GM12878 (cell line): ENCODE data around the gene IVL. TPM values are rescaled to one million over a fixed set of nuclear protein-coding genes. Genes with fewer than 3 reads are reported as not detected.

Source experiments
- ATAC-seq: fragments of 200-7000 bp; cut with Tn5 transposase; 3 replicates; pipeline ENCODE4 v1.9.1; 2020; ENCODE audit warnings: mild to moderate bottlenecking, moderate library complexity
- BruUV-seq: library from RNA; stranded (reverse); fragments of 400-500 nt; replicated peaks from 2 replicates; lab custom pipeline; 2021; lab: Mats Ljungman, UMichigan
- CTCF ChIA-PET: fragments of 300-600 bp; sonication (Branson Sonifier 250); formaldehyde crosslinking; extraction: SDS; loops from one replicate; lab custom pipeline; 2021; ENCODE audit warnings: inconsistent platforms; lab: Yijun Ruan, JAX
- POLR2A ChIA-PET: fragments of 350-600 bp; formaldehyde crosslinking; extraction: SDS; loops from one replicate; lab custom pipeline; 2021; ENCODE audit warnings: inconsistent platforms; lab: Charles Lee
- RAD21 ChIA-PET: fragments of 300-600 bp; sonication (Branson Sonifier 250); formaldehyde crosslinking; loops from one replicate; lab custom pipeline; 2023; ENCODE audit warnings: antibody characterized with exemption; ENCODE audit not compliant: unreplicated experiment; lab: Charles Lee
- SMC1A ChIA-PET: fragments of 300-600 bp; sonication (Branson Sonifier 250); formaldehyde crosslinking; loops from one replicate; lab custom pipeline; 2023; ENCODE audit not compliant: unreplicated experiment, uncharacterized antibody; lab: Charles Lee
- DNase-seq: peaks from one replicate; pipeline ENCODE4 v3.0.0-alpha.2; 2011; ENCODE audit warnings: low read depth, low spot score
- FAIRE-seq: peaks from 3 replicates; lab custom pipeline; 2011; peaks lifted over from hg19 to GRCh38; lab: Jason Lieb, UNC
- H2AFZ ChIP-seq: 2 replicates; pipeline ENCODE4 v1.6.0; 2011; ENCODE audit warnings: low read depth, low read length, control low read depth; ENCODE audit not compliant: control insufficient read depth
- H3K27ac ChIP-seq: 2 replicates; pipeline ENCODE4 v1.5.1; 2011; ENCODE audit warnings: control low read depth; ENCODE audit not compliant: control insufficient read depth, insufficient read depth
- H3K27me3 ChIP-seq, 2 experiments: replicated peaks in 1 of 2; 2 replicates each; pipeline versions ENCODE4 v1.6.0 to v1.6.1; 2011; ENCODE audit warnings: low read length in 1 of 2; ENCODE audit not compliant: control insufficient read depth in 2 of 2, insufficient read depth in 2 of 2
- H3K36me3 ChIP-seq, 2 experiments: 2 replicates each; pipeline ENCODE4 v1.5.1; 2011; ENCODE audit warnings: low read length in 1 of 2; ENCODE audit not compliant: control insufficient read depth in 2 of 2, insufficient read depth in 2 of 2
- H3K4me1 ChIP-seq: 2 replicates; pipeline ENCODE4 v1.6.1; 2011; ENCODE audit warnings: mild to moderate bottlenecking, low read length, moderate library complexity, mixed read lengths; ENCODE audit not compliant: control insufficient read depth, insufficient read depth
- H3K4me2 ChIP-seq: 2 replicates; pipeline ENCODE4 v1.6.0; 2011; ENCODE audit warnings: control low read depth; ENCODE audit not compliant: control insufficient read depth, insufficient read depth
- H3K4me3 ChIP-seq: fragments of 200-600 bp; sonication (generic); 2 replicates; pipeline ENCODE4 v1.5.1; 2016
- H3K79me2 ChIP-seq: 2 replicates; pipeline ENCODE4 v1.6.0; 2011; ENCODE audit warnings: low read length; ENCODE audit not compliant: control insufficient read depth, insufficient read depth
- H3K9ac ChIP-seq: 2 replicates; pipeline ENCODE4 v1.8.0; 2011; ENCODE audit warnings: low read length, control low read depth, mixed read lengths; ENCODE audit not compliant: control insufficient read depth, insufficient read depth
- H3K9me3 ChIP-seq: replicated peaks from 3 replicates; pipeline ENCODE4 v1.5.1; 2011; ENCODE audit warnings: mild to moderate bottlenecking, low read length; ENCODE audit not compliant: control insufficient read depth, insufficient read depth
- H4K20me1 ChIP-seq: 2 replicates; pipeline ENCODE4 v1.6.0; 2011; ENCODE audit not compliant: control insufficient read depth, insufficient read depth
- CBFB ChIP-seq: IDR thresholded peaks from 2 replicates; pipeline ENCODE4 v1.6.1; 2016; ENCODE audit warnings: antibody characterized with exemption, low read depth
- EGR1 ChIP-seq, 2 experiments: IDR thresholded peaks; 1 replicate in 1 of 2; 2 replicates in 1 of 2; pipeline ENCODE4 v1.6.1; 2011 to 2012; ENCODE audit warnings: low read depth in 2 of 2, low read length in 2 of 2, borderline replicate concordance in 1 of 2, mild to moderate bottlenecking in 1 of 2, moderate library complexity in 1 of 2
- LARP7 ChIP-seq: fragments of 450-650 bp; IDR thresholded peaks from 2 replicates; pipeline ENCODE4 v1.6.1; 2017; ENCODE audit warnings: mild to moderate bottlenecking
- NFYB ChIP-seq: IDR thresholded peaks from 2 replicates; pipeline ENCODE4 v1.6.1; 2011; ENCODE audit warnings: low read depth, mild to moderate bottlenecking, low read length, improper control_type of control experiment, moderate library complexity; ENCODE audit not compliant: insufficient read depth
- PML ChIP-seq: IDR thresholded peaks from 2 replicates; pipeline ENCODE4 v1.6.1; 2012; ENCODE audit warnings: low read length, inconsistent platforms
- RAD21 ChIP-seq: IDR thresholded peaks from 2 replicates; pipeline ENCODE4 v1.6.1; 2011; ENCODE audit warnings: mild to moderate bottlenecking, low read depth, low read length, moderate library complexity; ENCODE audit not compliant: insufficient read depth
- RAD51 ChIP-seq: fragments of 450-650 bp; IDR thresholded peaks from 2 replicates; pipeline ENCODE4 v1.6.1; 2016; ENCODE audit warnings: moderate library complexity, mild to moderate bottlenecking, inconsistent platforms
- RUNX3 ChIP-seq: IDR thresholded peaks from 2 replicates; pipeline ENCODE4 v1.6.1; 2012; ENCODE audit warnings: low read length, inconsistent platforms
- SMC3 ChIP-seq: IDR thresholded peaks from 2 replicates; pipeline ENCODE4 v1.6.1; 2011; ENCODE audit warnings: low read length, improper control_type of control experiment, borderline replicate concordance
- YY1 ChIP-seq: IDR thresholded peaks from 2 replicates; pipeline ENCODE4 v1.6.1; 2011; ENCODE audit warnings: low read depth, mild to moderate bottlenecking, low read length
- WGBS: methylation state at CpG from one replicate; pipeline ENCODE4 v1.1.6; 2016; ENCODE audit warnings: low lambda C conversion rate; ENCODE audit not compliant: insufficient replicate concordance, insufficient coverage; ENCODE audit errors: missing lambda C conversion rate; 5-methylcytosine and 5-hydroxymethylcytosine counted together
- in situ Hi-C: fragments of 300-500 bp; cut with MboI; formaldehyde crosslinking; loops from 9 replicates; pipeline ENCODE4 v1.14.3; 2018; ENCODE audit warnings: mixed read lengths
- intact Hi-C: fragments of 100-400 bp; cut with micrococcal nuclease; formaldehyde crosslinking; loops from one replicate; pipeline ENCODE4 v1.14.2; 2022; ENCODE audit not compliant: unreplicated experiment
- polyA plus RNA-seq, 11 experiments: library from polyadenylated mRNA; depleted of rRNA in 4 of 11; unstranded in 6 of 11; stranded (reverse) in 5 of 11; fragments of >200 nt; fragmentation: Nextera tagmentation in 4 of 11; fragmentation: Illumina TruSeq in 1 of 11; extraction: Ambion mirVana in 4 of 11; extraction: Trizol in 1 of 11; gene quantifications; 1 replicate in 1 of 11; 2 replicates in 10 of 11; pipeline versions ENCODE4 v1.2.1 to v1.2.3, GENCODE V29; 2011 to 2016; ENCODE audit warnings: inconsistent platforms in 2 of 11, missing spikeins in 2 of 11, low read depth in 1 of 11
- total RNA-seq, 4 experiments: library from RNA; depleted of rRNA in 3 of 4; stranded (reverse); fragments of >200 nt in 3 of 4; fragmentation: Illumina TruSeq in 1 of 4; extraction: Trizol in 1 of 4; gene quantifications; 2 replicates each; pipeline versions ENCODE4 v1.2.1 to v1.2.3, GENCODE V29; 2013 to 2021
- TF ChIP-seq, protein P1 (sequence below), 3 experiments: IDR thresholded peaks in 2 of 3; conservative IDR thresholded peaks in 1 of 3; 2 replicates each; pipeline ENCODE4 v1.5.1; 2011; ENCODE audit warnings: low read depth in 3 of 3, low read length in 3 of 3, mild to moderate bottlenecking in 3 of 3, control low read depth in 2 of 3, moderate library complexity in 2 of 3, inconsistent platforms in 1 of 3, mixed read lengths in 1 of 3; ENCODE audit not compliant: control insufficient read depth in 2 of 3, insufficient read depth in 1 of 3; ENCODE audit errors: extremely low read depth in 1 of 3
- TF ChIP-seq, protein P2 (sequence below): IDR thresholded peaks from 2 replicates; pipeline ENCODE4 v1.6.1; 2012; ENCODE audit warnings: low read length, inconsistent platforms

The IVL gene
- total and polyA plus RNA-seq, 10 of the 15 experiments (the other 5 are each of a cell fraction or from before 2014, with no cell fraction given): 1.4 to 20.3 (median 13.4) TPM

DNA sequence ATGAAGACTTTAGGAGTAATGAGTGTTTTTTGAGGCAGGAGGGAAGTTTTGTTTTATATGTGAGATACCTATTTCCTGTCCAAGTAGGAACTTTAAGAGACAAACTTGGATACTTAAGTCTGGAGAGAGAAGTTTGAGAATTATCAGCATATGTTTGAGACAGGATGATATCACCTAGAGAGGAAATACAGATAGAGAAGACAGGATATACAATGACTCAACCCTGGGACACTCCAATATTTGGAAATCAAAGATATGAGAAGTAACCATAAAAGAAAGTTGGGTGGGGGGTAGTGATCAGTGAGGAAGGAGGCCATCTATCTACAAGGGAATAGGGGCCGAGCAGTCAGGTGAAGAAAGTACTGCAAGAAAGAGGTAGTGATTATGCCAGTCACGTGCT, 42.0 kb upstream of the IVL start:
- Histone ChIP-seq H3K27me3 (peaks cover 0 to 2% of the 10 kb centered on the region in 2 experiments; a peak in 2 of 4 replicates), H3K36me3 (no peaks in the 10 kb centered on the region), H3K4me2 (no peak overlapping the region), H4K20me1 (no peaks in the 10 kb centered on the region), H3K9ac (no peak overlapping the region), H3K27ac (no peak overlapping the region), H3K4me3 (no peak overlapping the region), H2AFZ (no peak overlapping the region), H3K79me2 (no peaks in the 10 kb centered on the region), H3K9me3 (no peaks in the 10 kb centered on the region), H3K4me1 (peaks cover 7% of the 10 kb centered on the region)
- in situ Hi-C loops (no loop called here), intact Hi-C loops (loop anchor here (5.0 kb wide), 1 partner anchor 411 kb away; no protein-coding TSS in a partner anchor)
- ATAC-seq (no peak), DNase-seq (no peak), FAIRE-seq (no peak)
- ChIA-PET RAD21 (no interaction called here), SMC1A (interaction anchor here (4.1 kb wide), 1 partner anchor 326 kb away, joined by 14 read pairs; no protein-coding TSS in a partner anchor), POLR2A (interaction anchor here (0.5 kb wide), 1 partner anchor 201 kb away, joined by 3 read pairs; no protein-coding TSS in a partner anchor), CTCF (interaction anchor here (1.9 to 2.9 kb wide), 3 partner anchors 11 to 326 kb away, joined by 7 to 13 read pairs (median 9); partner anchors contain the start of gene SMCP)
- WGBS: 0% methylated on average over 2 of the region's 2 CpGs
- no peak for TF ChIP-seq NFYB
- BruUV-seq: no TSS peak

DNA sequence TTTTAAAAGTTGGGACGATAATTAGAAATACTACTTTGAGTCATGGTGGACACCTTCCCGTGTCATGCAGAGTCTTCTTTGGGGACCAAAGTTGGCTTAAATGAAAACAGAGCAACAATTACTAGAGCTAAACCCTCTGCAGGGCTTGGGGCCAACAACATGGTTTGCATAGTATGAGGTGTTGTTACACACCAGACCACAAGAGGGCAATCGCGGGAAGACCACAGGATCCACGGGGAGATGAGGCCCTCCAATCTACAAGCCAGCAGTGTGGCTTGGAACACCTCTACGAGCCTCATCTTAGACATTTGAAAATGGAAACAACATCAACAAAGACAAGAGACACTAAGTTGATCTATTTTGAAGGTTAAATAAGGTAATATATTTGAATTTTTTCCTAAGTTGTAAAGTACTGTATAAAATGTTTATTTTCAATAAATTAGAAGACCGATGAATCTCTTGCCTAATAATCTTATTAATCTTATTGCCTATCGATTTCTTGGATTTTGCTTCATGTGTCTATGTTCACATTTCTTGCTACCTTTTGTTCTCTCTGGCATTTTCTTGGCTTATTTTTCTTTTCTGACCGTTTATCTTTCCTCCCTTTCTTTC, 38.4 kb upstream of the IVL start:
- no TSS peak for BruUV-seq
- Histone ChIP-seq H3K4me1 (peaks cover 19% of the 10 kb centered on the region), H3K4me2 (no peak overlapping the region), H2AFZ (no peak overlapping the region), H3K36me3 (no peaks in the 10 kb centered on the region), H3K27ac (no peak overlapping the region), H3K9ac (no peak overlapping the region), H3K9me3 (no peaks in the 10 kb centered on the region), H3K4me3 (no peak overlapping the region), H3K27me3 (peaks cover 0 to 2% of the 10 kb centered on the region in 2 experiments; a peak in 1 of 4 replicates), H4K20me1 (no peaks in the 10 kb centered on the region), H3K79me2 (no peaks in the 10 kb centered on the region)
- intact Hi-C loops (loop anchor here (1.0 to 10.0 kb wide), 6 partner anchors 56 to 407 kb away; partner anchors contain the start of gene SPRR1B), in situ Hi-C loops (loop anchor here (5.0 to 10.0 kb wide), 3 partner anchors 57 to 357 kb away; no protein-coding TSS in a partner anchor)
- ATAC-seq (peak; percentile 97), FAIRE-seq (peak; percentile 81), DNase-seq (peak; percentile 40)
- POLR2A ChIA-PET: no interaction called here
- RAD21 ChIA-PET: interaction anchor here (0.6 to 5.4 kb wide), 9 partner anchors 28 to 368 kb away, joined by 3 to 60 read pairs (median 4); no protein-coding TSS in a partner anchor
- CTCF ChIA-PET: interaction anchor here (0.6 to 7.4 kb wide), 44 partner anchors 8 to 421 kb away, joined by 3 to 106 read pairs (median 4); partner anchors contain the start of gene SMCP
- SMC1A ChIA-PET: interaction anchor here (0.6 to 6.0 kb wide), 20 partner anchors 9 to 410 kb away, joined by 3 to 64 read pairs (median 4); partner anchors contain the start of gene SMCP
- 23% methylated on average over 9 of the region's 9 CpGs for WGBS
- TF ChIP-seq RUNX3 (peak; percentile 88), LARP7 (no peak), EGR1 (IDR thresholded peaks at IDR 0.05; ENCODE audit: borderline replicate concordance in 1 of 2, low read depth in 2 of 2, low read length in 2 of 2) (no peak), RAD21 (peak; percentile 88), SMC3 (peak; percentile 89), PML (no peak), CBFB (peak; percentile 61), YY1 (peak; percentile 41; the same call in 1 of the 2 replicates), RAD51 (no peak)
- TF ChIP-seq, protein P1, sequence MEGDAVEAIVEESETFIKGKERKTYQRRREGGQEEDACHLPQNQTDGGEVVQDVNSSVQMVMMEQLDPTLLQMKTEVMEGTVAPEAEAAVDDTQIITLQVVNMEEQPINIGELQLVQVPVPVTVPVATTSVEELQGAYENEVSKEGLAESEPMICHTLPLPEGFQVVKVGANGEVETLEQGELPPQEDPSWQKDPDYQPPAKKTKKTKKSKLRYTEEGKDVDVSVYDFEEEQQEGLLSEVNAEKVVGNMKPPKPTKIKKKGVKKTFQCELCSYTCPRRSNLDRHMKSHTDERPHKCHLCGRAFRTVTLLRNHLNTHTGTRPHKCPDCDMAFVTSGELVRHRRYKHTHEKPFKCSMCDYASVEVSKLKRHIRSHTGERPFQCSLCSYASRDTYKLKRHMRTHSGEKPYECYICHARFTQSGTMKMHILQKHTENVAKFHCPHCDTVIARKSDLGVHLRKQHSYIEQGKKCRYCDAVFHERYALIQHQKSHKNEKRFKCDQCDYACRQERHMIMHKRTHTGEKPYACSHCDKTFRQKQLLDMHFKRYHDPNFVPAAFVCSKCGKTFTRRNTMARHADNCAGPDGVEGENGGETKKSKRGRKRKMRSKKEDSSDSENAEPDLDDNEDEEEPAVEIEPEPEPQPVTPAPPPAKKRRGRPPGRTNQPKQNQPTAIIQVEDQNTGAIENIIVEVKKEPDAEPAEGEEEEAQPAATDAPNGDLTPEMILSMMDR (IDR thresholded peaks at IDR 0.05 in 2 of 3, conservative IDR thresholded peaks at IDR 0.05 in 1 of 3; ENCODE audit: control insufficient read depth in 2 of 3, extremely low read depth in 1 of 3, insufficient read depth in 1 of 3, low read depth in 3 of 3, low read length in 3 of 3): peak; percentile 78 to 84 (median 84)
- TF ChIP-seq, protein P2, sequence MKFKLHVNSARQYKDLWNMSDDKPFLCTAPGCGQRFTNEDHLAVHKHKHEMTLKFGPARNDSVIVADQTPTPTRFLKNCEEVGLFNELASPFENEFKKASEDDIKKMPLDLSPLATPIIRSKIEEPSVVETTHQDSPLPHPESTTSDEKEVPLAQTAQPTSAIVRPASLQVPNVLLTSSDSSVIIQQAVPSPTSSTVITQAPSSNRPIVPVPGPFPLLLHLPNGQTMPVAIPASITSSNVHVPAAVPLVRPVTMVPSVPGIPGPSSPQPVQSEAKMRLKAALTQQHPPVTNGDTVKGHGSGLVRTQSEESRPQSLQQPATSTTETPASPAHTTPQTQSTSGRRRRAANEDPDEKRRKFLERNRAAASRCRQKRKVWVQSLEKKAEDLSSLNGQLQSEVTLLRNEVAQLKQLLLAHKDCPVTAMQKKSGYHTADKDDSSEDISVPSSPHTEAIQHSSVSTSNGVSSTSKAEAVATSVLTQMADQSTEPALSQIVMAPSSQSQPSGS: no peak
